Body of pancreas (tissue), 4 donors: ENCODE data around the gene CAMK2D. TPM values are rescaled to one million over a fixed set of nuclear protein-coding genes. Genes with fewer than 3 reads are reported as not detected.

Experiments
- ATAC-seq: fragments of 150-250 bp; one replicate; pipeline ENCODE4 v1.9.1; 2016
- DNase-seq, 4 donors: peaks; one replicate each; pipeline ENCODE4 v3.0.0-alpha.2; 2019
- H3K27ac ChIP-seq, 4 donors: fragments of 200-600 bp; sonication (generic); 1 replicate in 3 of 4; 2 replicates in 1 of 4; pipeline versions ENCODE4 v1.5.1 to v1.6.1; 2016 to 2019; ENCODE audit warnings: mild to moderate bottlenecking in 1 of 4, mixed read lengths in 1 of 4, moderate library complexity in 1 of 4
- H3K27me3 ChIP-seq, 2 donors: fragments of 200-600 bp; sonication (generic); one replicate each; pipeline ENCODE4 v1.6.0; 2016; ENCODE audit warnings: mild to moderate bottlenecking in 1 of 2
- H3K36me3 ChIP-seq, 2 donors: fragments of 200-600 bp; sonication (generic); replicated peaks in 1 of 2; 2 replicates each; pipeline ENCODE4 v1.5.1; 2016; ENCODE audit warnings: low read depth in 2 of 2; ENCODE audit not compliant: insufficient read depth in 1 of 2
- H3K4me1 ChIP-seq: fragments of 200-600 bp; sonication (generic); one replicate; pipeline ENCODE4 v1.6.0; 2016
- H3K4me3 ChIP-seq, 2 donors: fragments of 200-600 bp; sonication (generic); 1 replicate in 1 of 2; 2 replicates in 1 of 2; pipeline ENCODE4 v1.5.1; 2016 to 2019
- H3K9me3 ChIP-seq, 3 donors: fragments of 200-600 bp; sonication (generic); 1 replicate in 2 of 3; 2 replicates in 1 of 3; pipeline ENCODE4 v1.5.1; 2016
- POLR2A ChIP-seq, 3 donors: fragments of 450-650 bp; IDR thresholded peaks; one replicate each; pipeline ENCODE4 v1.6.1; 2016; ENCODE audit warnings: antibody characterized with exemption in 3 of 3, mild to moderate bottlenecking in 2 of 3
- WGBS, 2 donors: methylation state at CpG; one replicate each; pipeline ENCODE4 v1.1.5; 2017; 5-methylcytosine and 5-hydroxymethylcytosine counted together
- intact Hi-C: fragments of 100-400 bp; cut with DNase I; formaldehyde crosslinking; loops from one replicate; pipeline ENCODE4 v1.15.1; 2023
- total RNA-seq, 2 donors: library from RNA; depleted of rRNA; stranded (reverse); fragments of >200 nt; gene quantifications; one replicate each; pipeline ENCODE4 v1.1.0, GENCODE V29; 2016
- TF ChIP-seq, protein P1 (sequence below), 7 experiments: fragments of 450-650 bp in 4 of 7; fragments of 200-600 bp in 3 of 7; sonication (generic) in 3 of 7; IDR thresholded peaks; one replicate each; pipeline ENCODE4 v1.5.1; 2016 to 2019; ENCODE audit warnings: antibody characterized with exemption in 7 of 7

Gene CAMK2D
- total RNA-seq, 2 donors from 2014 or later, result 25.7 to 29.3 TPM

DNA sequence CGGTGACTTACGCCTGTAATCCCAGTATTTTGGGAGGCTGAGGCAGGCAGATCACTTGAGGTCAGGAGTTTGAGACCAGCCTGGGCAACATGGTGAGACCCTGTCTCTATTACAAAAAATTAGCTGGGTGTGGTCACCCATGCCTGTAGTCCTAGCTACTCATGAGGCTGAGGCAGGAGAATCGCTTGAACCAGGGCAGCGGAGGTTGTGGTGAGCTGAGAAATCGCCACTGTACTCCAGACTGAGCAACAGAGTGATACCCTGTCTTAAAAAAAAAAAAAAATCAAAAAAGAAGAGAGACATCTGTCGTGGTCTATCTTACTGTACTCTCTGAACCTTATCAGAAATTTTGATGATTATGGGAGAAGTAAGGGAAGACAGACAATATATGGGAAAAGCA, 144.3 kb downstream of the CAMK2D start:
- Histone ChIP-seq H3K36me3 (no peaks in the 10 kb centered on the region), H3K4me1 (peaks cover 42% of the 10 kb centered on the region), H3K9me3 (no peaks in the 10 kb centered on the region), H3K27me3 (no peaks in the 10 kb centered on the region), H3K27ac (no peak overlapping the region), H3K4me3 (no peak overlapping the region)
- WGBS, 2 donors, result 90 to 99% methylated on average over 6 of the region's 6 CpGs
- DNase-seq, result no peak
- intact Hi-C loops, result no loop called here
- no peak for TF ChIP-seq POLR2A (IDR thresholded peaks at IDR 0.05)
- TF ChIP-seq, protein P1, sequence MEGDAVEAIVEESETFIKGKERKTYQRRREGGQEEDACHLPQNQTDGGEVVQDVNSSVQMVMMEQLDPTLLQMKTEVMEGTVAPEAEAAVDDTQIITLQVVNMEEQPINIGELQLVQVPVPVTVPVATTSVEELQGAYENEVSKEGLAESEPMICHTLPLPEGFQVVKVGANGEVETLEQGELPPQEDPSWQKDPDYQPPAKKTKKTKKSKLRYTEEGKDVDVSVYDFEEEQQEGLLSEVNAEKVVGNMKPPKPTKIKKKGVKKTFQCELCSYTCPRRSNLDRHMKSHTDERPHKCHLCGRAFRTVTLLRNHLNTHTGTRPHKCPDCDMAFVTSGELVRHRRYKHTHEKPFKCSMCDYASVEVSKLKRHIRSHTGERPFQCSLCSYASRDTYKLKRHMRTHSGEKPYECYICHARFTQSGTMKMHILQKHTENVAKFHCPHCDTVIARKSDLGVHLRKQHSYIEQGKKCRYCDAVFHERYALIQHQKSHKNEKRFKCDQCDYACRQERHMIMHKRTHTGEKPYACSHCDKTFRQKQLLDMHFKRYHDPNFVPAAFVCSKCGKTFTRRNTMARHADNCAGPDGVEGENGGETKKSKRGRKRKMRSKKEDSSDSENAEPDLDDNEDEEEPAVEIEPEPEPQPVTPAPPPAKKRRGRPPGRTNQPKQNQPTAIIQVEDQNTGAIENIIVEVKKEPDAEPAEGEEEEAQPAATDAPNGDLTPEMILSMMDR (IDR thresholded peaks at IDR 0.05), result no peak
- ATAC-seq, result no peak

DNA sequence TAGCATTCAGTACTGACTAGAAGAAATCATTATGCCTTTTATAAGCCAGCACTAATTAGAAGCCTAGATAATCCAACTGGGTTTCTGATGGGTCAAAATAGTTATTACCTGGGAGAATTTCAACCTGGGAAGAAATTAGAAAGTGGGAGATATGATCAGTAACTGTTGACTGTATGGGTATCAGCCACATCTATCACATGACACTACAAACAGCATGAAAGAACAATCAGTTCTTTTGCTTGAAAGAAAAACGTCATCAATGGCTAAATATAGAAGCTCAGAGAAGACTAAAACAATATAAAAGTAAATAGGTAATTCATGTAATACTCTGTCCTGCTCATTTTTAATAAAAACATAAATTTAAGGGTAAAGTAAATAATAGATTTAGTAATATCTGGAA, 145.1 kb downstream of the CAMK2D start:
- peaks cover 42% of the 10 kb centered on the region for H3K4me1 ChIP-seq
- H3K9me3 ChIP-seq, result no peaks in the 10 kb centered on the region
- no peak overlapping the region for H3K4me3 ChIP-seq
- no peaks in the 10 kb centered on the region for H3K36me3 ChIP-seq
- no peak for TF ChIP-seq POLR2A (IDR thresholded peaks at IDR 0.05)
- TF ChIP-seq, protein P1 (IDR thresholded peaks at IDR 0.05), result no peak
- no peak overlapping the region for H3K27ac ChIP-seq
- 9 to 13% methylated on average over 1 of the region's 1 CpG for WGBS, 2 donors
- intact Hi-C loops, result no loop called here
- DNase-seq, result no peak
- ATAC-seq, result peak; percentile 89
- no peaks in the 10 kb centered on the region for H3K27me3 ChIP-seq

DNA sequence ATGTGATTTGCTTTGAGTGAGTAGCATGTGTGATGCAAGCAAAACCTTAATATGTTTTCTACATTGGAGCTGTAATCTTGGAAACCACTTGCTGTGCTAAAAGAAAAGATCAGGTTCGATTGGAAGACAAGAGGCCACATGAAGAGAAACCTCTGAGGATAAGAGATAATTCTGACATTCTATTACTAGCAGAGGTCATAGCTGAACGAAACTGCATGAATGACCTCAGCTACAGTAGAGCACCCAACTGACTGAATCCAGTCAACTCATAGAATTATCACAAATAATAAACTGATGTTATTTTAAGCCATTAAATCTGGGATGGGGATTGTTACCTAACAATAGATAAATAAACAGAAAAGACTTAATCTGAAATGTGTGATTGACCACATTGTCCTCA, 147.1 kb downstream of the CAMK2D start:
- peaks cover 37% of the 10 kb centered on the region for H3K4me1 ChIP-seq
- no peaks in the 10 kb centered on the region for H3K36me3 ChIP-seq
- DNase-seq (no peak), ATAC-seq (no peak)
- intact Hi-C loops, result no loop called here
- TF ChIP-seq POLR2A (IDR thresholded peaks at IDR 0.05), result no peak
- TF ChIP-seq, protein P1 (IDR thresholded peaks at IDR 0.05), result no peak
- H3K4me3 ChIP-seq, result no peak overlapping the region
- no peak overlapping the region for H3K27ac ChIP-seq
- H3K27me3 ChIP-seq, result no peaks in the 10 kb centered on the region
- WGBS, 2 donors, result 69 to 75% methylated on average over 2 of the region's 2 CpGs
- no peaks in the 10 kb centered on the region for H3K9me3 ChIP-seq

DNA sequence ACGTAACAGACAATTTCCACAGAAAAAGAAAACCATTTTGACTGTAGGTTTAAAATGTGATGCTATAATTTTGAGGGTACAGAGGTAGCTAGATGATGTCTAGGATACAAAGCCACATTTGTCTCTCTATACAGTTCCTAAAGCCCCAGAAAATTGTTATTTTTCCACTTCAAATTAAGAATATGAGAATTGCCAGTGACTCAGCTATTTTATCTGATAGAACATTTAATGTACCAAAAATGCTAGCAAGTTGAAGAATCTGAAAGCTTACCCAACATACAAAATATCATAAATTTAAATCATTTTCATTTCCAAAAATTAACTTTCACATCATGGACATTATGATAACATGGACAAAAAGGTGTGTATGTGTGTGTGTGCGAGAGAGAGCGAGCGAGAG, 148.0 kb downstream of the CAMK2D start:
- intact Hi-C loops, result no loop called here
- TF ChIP-seq, protein P1 (IDR thresholded peaks at IDR 0.05), result no peak
- no peak for TF ChIP-seq POLR2A (IDR thresholded peaks at IDR 0.05)
- Histone ChIP-seq H3K4me3 (no peak overlapping the region), H3K27ac (no peak overlapping the region), H3K27me3 (no peaks in the 10 kb centered on the region), H3K4me1 (peaks cover 28% of the 10 kb centered on the region), H3K9me3 (no peaks in the 10 kb centered on the region), H3K36me3 (no peaks in the 10 kb centered on the region)
- ATAC-seq (no peak), DNase-seq (no peak)
- 86 to 95% methylated on average over 4 of the region's 4 CpGs for WGBS, 2 donors

DNA sequence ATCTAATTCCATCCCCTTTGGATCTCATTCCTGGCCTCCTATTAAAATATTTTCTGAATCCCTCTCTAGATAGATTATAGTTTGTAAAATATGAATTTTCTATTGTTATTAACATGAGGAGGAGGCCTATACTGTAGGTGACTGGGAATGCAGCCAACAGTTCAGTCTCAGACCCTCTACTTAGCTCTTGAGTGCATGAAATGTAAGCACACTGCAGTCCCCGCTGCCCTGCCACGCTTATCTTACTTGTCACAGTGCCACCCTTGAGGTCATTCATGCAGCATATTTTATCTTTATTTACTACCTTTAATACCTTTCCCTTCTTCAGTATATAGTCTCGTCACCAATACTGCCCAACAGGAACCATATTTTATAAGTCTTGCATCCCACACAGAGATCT, 151.0 kb downstream of the CAMK2D start:
- TF ChIP-seq POLR2A (IDR thresholded peaks at IDR 0.05), result no peak
- TF ChIP-seq, protein P1 (IDR thresholded peaks at IDR 0.05), result no peak
- WGBS, 2 donors, result 63 to 67% methylated on average over 3 of the region's 3 CpGs
- H3K27ac ChIP-seq, result no peak overlapping the region

More for the DNA sequence above, 151.0 kb downstream of the CAMK2D start:
- ATAC-seq (no peak), DNase-seq (peak in 1 of 4 donors; percentile 26)
- intact Hi-C loops, result no loop called here
- Histone ChIP-seq H3K27me3 (no peaks in the 10 kb centered on the region), H3K4me3 (no peak overlapping the region), H3K36me3 (no peaks in the 10 kb centered on the region), H3K4me1 (peaks cover 7% of the 10 kb centered on the region), H3K9me3 (no peaks in the 10 kb centered on the region)
